ENCODE results near the gene VIPR2. TPM values are rescaled to one million over a fixed set of nuclear protein-coding genes. Genes with fewer than 3 reads are reported as not detected.

Gene VIPR2
- total and polyA plus RNA-seq, 2 experiments from 2014 or later: 1.3 to 2.7 TPM

GRCh38 chr7:159010937-159011721, 133.5 kb downstream of the VIPR2 start:
- peaks cover 10% of the 10 kb centered on the region; the same call in 2 of the 3 replicates for H3K36me3 Mint-ChIP-seq (ENCODE audit: low read depth)
- Histone ChIP-seq H3F3A (replicated peaks; ENCODE audit: low read depth) (no peaks in the 10 kb centered on the region), H3K4me2 (no peak overlapping the region), H2AFZ (no peak overlapping the region), H3K79me2 (replicated peaks; ENCODE audit: insufficient read depth) (no peaks in the 10 kb centered on the region), H3K4me1 (ENCODE audit: insufficient read depth) (peaks cover 14% of the 10 kb centered on the region), H3K36me3 (ENCODE audit: insufficient read depth) (no peaks in the 10 kb centered on the region), H3K27ac (ENCODE audit: low read depth) (no peak overlapping the region), H3K9me2 (ENCODE audit: insufficient read depth) (no peaks in the 10 kb centered on the region), H3K27me3 (ENCODE audit: insufficient read depth) (no peaks in the 10 kb centered on the region), H4K20me1 (replicated peaks; ENCODE audit: insufficient read depth) (no peaks in the 10 kb centered on the region), H3K4me3 (no peak overlapping the region)
- no peak for TF ChIP-seq EZH2phosphoT487 (IDR thresholded peaks at IDR 0.05; ENCODE audit: unreplicated experiment)
- no peak for TF ChIP-seq STAT1 (IDR thresholded peaks at IDR 0.05; ENCODE audit: unreplicated experiment)
- no peak overlapping the region for H3K27ac Mint-ChIP-seq
- DNase-seq (ENCODE audit: low spot score): no peak
- no peak for ATAC-seq
- no peak overlapping the region for H3K4me3 Mint-ChIP-seq
- H3K27me3 Mint-ChIP-seq (ENCODE audit: insufficient read depth, low read depth, poor library complexity): peaks cover 15% of the 10 kb centered on the region
- H3K4me1 Mint-ChIP-seq: peaks cover 14% of the 10 kb centered on the region
- H3K9me3 Mint-ChIP-seq: peaks cover 79% of the 10 kb centered on the region

GRCh38 chr7:159010411-159010810, 134.3 kb downstream of the VIPR2 start:
- no peaks in the 10 kb centered on the region for H3K36me3 ChIP-seq (ENCODE audit: insufficient read depth)
- no peaks in the 10 kb centered on the region for H3F3A ChIP-seq (replicated peaks; ENCODE audit: low read depth)
- H3K79me2 ChIP-seq (replicated peaks; ENCODE audit: insufficient read depth): no peaks in the 10 kb centered on the region
- no peak overlapping the region for H3K4me2 ChIP-seq
- H4K20me1 ChIP-seq (replicated peaks; ENCODE audit: insufficient read depth): no peaks in the 10 kb centered on the region
- Mint-ChIP-seq H3K9me3 (peaks cover 81% of the 10 kb centered on the region), H3K27ac (no peak overlapping the region), H3K4me3 (no peak overlapping the region), H3K36me3 (ENCODE audit: low read depth) (peaks cover 10% of the 10 kb centered on the region; the same call in 2 of the 3 replicates), H3K27me3 (ENCODE audit: insufficient read depth, low read depth, poor library complexity) (peaks cover 12% of the 10 kb centered on the region), H3K4me1 (peaks cover 14% of the 10 kb centered on the region)
- no peak overlapping the region for H3K4me3 ChIP-seq
- ATAC-seq (no peak), DNase-seq (ENCODE audit: low spot score) (no peak)
- H3K27ac ChIP-seq (ENCODE audit: low read depth): no peak overlapping the region
- no peak overlapping the region for H2AFZ ChIP-seq
- H3K4me1 ChIP-seq (ENCODE audit: insufficient read depth): peaks cover 7% of the 10 kb centered on the region; the same call in 1 of the 2 replicates
- no peaks in the 10 kb centered on the region for H3K27me3 ChIP-seq (ENCODE audit: insufficient read depth)
- no peaks in the 10 kb centered on the region for H3K9me2 ChIP-seq (ENCODE audit: insufficient read depth)
- no peak for TF ChIP-seq STAT1 (IDR thresholded peaks at IDR 0.05; ENCODE audit: unreplicated experiment)
- no peak for TF ChIP-seq EZH2 (IDR thresholded peaks at IDR 0.05; ENCODE audit: low read depth, unreplicated experiment)
- no peak for TF ChIP-seq ZNF331 (CRISPR knock-in tag; IDR thresholded peaks at IDR 0.05; ENCODE audit: low read depth)
- TF ChIP-seq EZH2phosphoT487 (IDR thresholded peaks at IDR 0.05; ENCODE audit: unreplicated experiment): no peak
- TF ChIP-seq CREB1 (CRISPR knock-in tag; IDR thresholded peaks at IDR 0.05; ENCODE audit: low read depth): no peak
- no peak for TF ChIP-seq JUNB (IDR thresholded peaks at IDR 0.05; ENCODE audit: unreplicated experiment)
- TF ChIP-seq ZNF462 (CRISPR knock-in tag; IDR thresholded peaks at IDR 0.05): no peak
- TF ChIP-seq NANOG (IDR thresholded peaks at IDR 0.05; ENCODE audit: borderline replicate concordance): no peak
- TF ChIP-seq POLR2AphosphoS5 (IDR thresholded peaks at IDR 0.05; ENCODE audit: low read depth): no peak
- no peak for TF ChIP-seq ZNF114 (CRISPR knock-in tag; IDR thresholded peaks at IDR 0.05)
- no peak for TF ChIP-seq ETS1 (IDR thresholded peaks at IDR 0.05)

Data from GM23338 (cell line).